GM18499 (cell line): Measurements from ENCODE around the gene MPL.

ENCODE experiments used
- ATAC-seq: cut with Tn5 transposase; IDR thresholded peaks from one replicate; pipeline ENCODE4 v1.9.1; 2021; ENCODE audit warnings: moderate number of reproducible peaks; ENCODE audit not compliant: insufficient read depth, unreplicated experiment

MPL gene

GRCh38 chr1:43337588-43337987 lies at the start of gene MPL:
TSS of gene MPL (plus strand) at chr1:43337818. CDS start at chr1:43337849, 31 bp downstream.
- no peak for ATAC-seq

GRCh38 chr1:43288058-43288784 lies 49.4 kb upstream of the MPL start:
- ATAC-seq = no peak

- no peak for ATAC-seq
These were observed 48.6 kb upstream of the MPL start for GRCh38 chr1:43288785-43289706.

- no peak for ATAC-seq
These were observed 45.4 kb upstream of the MPL start for GRCh38 chr1:43292216-43292615.

- ATAC-seq = no peak
These were observed 44.9 kb upstream of the MPL start for GRCh38 chr1:43292679-43293078.

DNA sequence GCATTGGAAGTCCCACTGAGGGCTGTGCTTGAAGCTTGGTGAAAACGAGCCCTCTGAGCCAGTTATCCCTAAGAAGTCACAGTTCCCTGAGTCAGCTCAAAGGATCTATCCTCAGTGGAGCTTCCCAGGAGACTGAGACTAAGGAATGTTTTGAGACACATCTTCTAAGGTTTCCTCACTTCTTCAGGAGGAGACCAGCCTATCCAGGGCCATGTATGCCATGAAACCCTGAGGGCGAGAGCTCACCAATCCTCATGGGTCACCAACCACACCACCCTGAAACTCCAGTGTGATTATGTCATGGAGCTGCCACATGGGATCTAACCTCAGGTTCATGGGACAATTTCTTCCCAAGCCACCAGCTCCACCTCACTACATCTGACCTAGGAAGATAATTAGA lies 44.4 kb upstream of the MPL start:
- no peak for ATAC-seq

- no peak for ATAC-seq
These were observed 43.5 kb upstream of the MPL start for GRCh38 chr1:43293896-43294760.

GRCh38 chr1:43294761-43295160 lies 42.9 kb upstream of the MPL start:
- no peak for ATAC-seq

GRCh38 chr1:43296207-43296606 lies 41.4 kb upstream of the MPL start:
- no peak for ATAC-seq

GRCh38 chr1:43298055-43298454 lies 39.6 kb upstream of the MPL start:
- no peak for ATAC-seq

DNA sequence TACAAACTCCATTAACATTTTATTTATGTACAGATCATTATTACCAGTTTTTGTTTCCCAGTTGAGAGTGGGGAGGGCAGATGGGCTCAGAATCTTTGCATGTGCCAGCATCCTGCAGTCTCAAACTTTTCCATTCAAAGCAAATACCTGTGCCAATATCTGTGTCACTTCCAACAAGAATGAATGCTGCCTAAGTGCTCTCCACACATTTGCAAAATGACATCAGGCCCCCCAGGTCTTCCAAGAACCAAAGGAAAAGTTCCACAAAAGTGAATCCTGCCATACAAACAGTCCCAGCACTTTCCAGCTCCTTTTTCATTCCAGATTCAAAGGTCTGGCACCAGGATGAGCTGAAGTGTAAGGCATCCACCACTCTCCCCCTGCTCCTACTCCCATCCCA lies 38.5 kb upstream of the MPL start:
- no peak for ATAC-seq

DNA sequence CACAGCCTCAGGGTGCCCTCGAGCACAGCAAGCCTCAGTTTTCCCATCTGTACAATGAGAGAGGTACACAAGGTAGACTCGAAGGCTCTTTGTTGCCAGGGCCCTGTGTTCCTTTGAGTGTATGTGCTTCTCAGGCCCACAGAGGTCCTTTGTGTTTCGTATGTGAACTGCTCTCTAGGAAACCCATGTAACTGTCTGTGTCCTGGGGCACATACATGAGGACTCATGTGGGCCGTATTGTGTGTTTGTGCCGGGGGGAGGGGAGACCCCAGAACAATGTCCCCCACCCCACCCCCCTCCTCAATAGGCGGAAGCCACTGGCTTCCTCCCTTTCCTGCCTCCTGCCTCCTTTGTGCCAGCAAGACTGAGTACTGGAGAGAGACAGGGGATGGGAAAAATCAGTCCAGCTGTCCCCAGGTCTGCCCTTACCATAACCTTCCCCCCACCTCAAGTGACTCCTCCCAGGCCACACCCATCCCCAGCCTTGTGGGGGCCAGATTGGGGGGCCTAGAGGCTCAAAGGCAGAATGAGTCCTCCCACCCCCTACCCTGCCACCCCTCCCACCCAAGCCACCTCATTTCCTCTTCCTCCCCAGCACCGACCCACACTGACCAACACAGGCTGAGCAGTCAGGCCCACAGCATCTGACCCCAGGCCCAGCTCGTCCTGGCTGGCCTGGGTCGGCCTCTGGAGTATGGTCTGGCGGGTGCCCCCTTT lies 37.1 kb upstream of the MPL start, which contains the start of gene TIE1:
TIE1 (plus strand) TSS at position 605 of the 717 bp plus-strand sequence; CDS start at position 695, 90 bp downstream.
- no peak for ATAC-seq

DNA sequence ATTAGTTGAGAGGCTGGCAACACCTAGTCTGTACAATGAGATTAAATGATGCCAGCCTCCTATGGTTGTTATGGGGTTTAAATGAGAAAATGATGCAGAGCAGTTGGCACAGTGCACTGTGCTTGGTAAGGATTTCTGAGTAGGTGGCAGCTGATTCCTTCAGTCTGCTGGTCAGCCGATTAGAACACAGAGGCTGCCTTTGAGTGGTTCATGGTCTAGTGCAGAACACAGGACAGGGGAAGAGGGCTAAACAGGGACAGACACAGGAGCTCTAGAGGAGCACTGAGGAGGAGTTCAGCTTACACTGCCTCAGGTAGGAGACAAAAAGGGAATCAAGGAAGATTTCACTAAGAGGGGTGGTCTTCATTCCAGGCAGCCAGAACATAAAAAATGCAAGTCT lies 35.4 kb upstream of the MPL start:
- ATAC-seq = no peak

GRCh38 chr1:43302721-43303470 lies 34.7 kb upstream of the MPL start:
- ATAC-seq = no peak

DNA sequence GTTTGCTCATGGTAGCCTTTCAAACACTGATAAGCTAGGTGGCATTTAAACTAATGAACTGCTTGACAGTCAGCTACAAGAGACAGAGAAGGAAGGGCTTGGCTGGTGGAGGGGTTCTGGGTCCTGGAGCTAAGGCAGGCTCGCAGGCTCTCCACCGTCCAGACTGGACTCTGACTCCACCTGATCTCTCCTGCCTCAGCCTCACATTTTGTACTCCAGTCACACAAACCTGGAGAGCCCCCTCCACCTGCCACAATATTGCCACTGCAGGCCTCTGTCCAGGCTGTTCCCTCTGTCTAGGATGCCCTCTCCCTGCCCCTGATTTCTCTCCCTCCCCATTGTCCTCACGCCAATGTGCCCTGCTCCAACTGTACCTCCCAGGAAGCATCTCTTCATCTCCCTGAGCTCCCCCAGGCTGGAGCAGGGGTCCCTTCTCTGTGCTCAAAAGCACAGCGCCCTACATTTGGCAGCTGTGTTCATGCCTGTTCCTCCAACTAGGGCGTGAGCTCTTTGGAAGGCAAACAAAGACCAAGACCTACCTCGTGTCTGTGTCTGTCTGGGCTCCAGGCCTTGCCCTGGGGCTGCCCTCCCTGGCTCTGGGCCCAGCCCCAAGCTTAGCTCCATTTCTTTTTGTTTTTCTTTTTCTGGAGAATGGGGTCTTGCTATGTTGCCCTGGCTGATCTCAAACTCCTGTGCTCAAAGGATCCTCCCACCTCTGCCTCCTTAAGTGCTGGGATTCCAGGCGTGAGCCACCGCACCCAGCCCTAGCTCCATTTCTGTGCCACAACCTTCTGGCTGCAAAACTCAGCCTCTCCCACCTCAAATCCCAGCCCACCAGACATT lies 33.9 kb upstream of the MPL start:
- no peak for ATAC-seq

GRCh38 chr1:43304314-43304681 lies 33.3 kb upstream of the MPL start:
- no peak for ATAC-seq

DNA sequence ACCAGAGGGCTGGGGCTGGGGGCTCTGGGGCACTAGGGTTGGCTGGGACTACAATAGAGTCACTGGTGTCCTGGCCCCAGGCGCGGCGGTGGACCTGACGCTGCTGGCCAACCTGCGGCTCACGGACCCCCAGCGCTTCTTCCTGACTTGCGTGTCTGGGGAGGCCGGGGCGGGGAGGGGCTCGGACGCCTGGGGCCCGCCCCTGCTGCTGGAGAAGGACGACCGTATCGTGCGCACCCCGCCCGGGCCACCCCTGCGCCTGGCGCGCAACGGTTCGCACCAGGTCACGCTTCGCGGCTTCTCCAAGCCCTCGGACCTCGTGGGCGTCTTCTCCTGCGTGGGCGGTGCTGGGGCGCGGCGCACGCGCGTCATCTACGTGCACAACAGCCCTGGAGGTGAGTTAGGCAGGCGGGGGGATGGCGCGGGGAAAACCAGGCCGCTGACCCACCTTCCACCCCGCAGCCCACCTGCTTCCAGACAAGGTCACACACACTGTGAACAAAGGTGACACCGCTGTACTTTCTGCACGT lies 32.8 kb upstream of the MPL start:
- no peak for ATAC-seq

GRCh38 chr1:43305461-43305860 lies 32.2 kb upstream of the MPL start:
- no peak for ATAC-seq
